ENCODE measurements around the gene BBS9. TPM values are rescaled to one million over a fixed set of nuclear protein-coding genes. Genes with fewer than 3 reads are reported as not detected.
"Not testable (repeated sequence)": the region's sequence is repeated elsewhere in the genome, so short reads cannot be mapped to it uniquely, and the experiment has no call there.

BBS9 gene
- total RNA-seq, 1 donor, result 33.3 TPM

DNA sequence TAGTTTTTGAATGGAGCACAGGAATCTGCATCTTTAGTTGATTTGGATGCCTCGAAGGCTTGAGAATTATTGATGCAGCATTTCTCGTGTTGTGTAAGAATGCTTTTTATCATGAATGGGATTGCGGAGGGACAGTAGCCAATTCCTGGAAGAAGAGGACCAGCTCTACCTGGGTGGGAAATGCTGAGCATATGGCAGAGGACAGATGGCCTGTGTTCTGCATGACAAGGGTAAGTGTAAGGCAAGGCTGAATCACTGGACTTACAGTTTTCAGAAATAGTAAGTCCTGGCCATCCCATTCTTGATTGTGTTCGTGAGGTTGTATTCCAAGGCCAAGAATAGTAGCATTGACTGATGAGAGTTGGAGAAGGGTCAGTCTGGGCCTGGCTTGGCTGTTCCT, 36.1 kb upstream of the BBS9 start:
- no peaks in the 10 kb centered on the region for H3K27me3 ChIP-seq (ENCODE audit: insufficient read depth, low read length)
- H3K36me3 ChIP-seq (ENCODE audit: insufficient read depth, low read length), result peaks cover 37% of the 10 kb centered on the region
- TF ChIP-seq, protein P1, sequence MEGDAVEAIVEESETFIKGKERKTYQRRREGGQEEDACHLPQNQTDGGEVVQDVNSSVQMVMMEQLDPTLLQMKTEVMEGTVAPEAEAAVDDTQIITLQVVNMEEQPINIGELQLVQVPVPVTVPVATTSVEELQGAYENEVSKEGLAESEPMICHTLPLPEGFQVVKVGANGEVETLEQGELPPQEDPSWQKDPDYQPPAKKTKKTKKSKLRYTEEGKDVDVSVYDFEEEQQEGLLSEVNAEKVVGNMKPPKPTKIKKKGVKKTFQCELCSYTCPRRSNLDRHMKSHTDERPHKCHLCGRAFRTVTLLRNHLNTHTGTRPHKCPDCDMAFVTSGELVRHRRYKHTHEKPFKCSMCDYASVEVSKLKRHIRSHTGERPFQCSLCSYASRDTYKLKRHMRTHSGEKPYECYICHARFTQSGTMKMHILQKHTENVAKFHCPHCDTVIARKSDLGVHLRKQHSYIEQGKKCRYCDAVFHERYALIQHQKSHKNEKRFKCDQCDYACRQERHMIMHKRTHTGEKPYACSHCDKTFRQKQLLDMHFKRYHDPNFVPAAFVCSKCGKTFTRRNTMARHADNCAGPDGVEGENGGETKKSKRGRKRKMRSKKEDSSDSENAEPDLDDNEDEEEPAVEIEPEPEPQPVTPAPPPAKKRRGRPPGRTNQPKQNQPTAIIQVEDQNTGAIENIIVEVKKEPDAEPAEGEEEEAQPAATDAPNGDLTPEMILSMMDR (IDR thresholded peaks at IDR 0.05; ENCODE audit: extremely low read depth, low read depth, low read length), result no peak
- peaks cover 3% of the 10 kb centered on the region for H3K4me1 ChIP-seq (ENCODE audit: insufficient read depth, low read length)
- no peak overlapping the region for H2AFZ ChIP-seq (ENCODE audit: low read length)
- H4K20me1 ChIP-seq (ENCODE audit: insufficient read depth, low read length), result no peaks in the 10 kb centered on the region
- no peaks in the 10 kb centered on the region for H3K79me2 ChIP-seq (ENCODE audit: insufficient read depth, low read length)
- no peak overlapping the region for H3K4me2 ChIP-seq (ENCODE audit: insufficient read depth, low read length)
- DNase-seq (ENCODE audit: insufficient read length, low spot score, missing footprints), result no peak
- no peak overlapping the region for H3K27ac ChIP-seq (ENCODE audit: low read depth, low read length)
- H3K4me3 ChIP-seq (ENCODE audit: insufficient read depth, low read length), result no peak overlapping the region
- no peaks in the 10 kb centered on the region for H3K9me3 ChIP-seq (ENCODE audit: low read depth, low read length)

- DNase-seq (ENCODE audit: insufficient read length, low spot score, missing footprints); H3K4me1 ChIP-seq (ENCODE audit: insufficient read depth, low read length); H3K27ac ChIP-seq (ENCODE audit: low read depth, low read length); H3K4me3 ChIP-seq (ENCODE audit: insufficient read depth, low read length); H4K20me1 ChIP-seq (ENCODE audit: insufficient read depth, low read length); H3K79me2 ChIP-seq (ENCODE audit: insufficient read depth, low read length); H3K4me2 ChIP-seq (ENCODE audit: insufficient read depth, low read length); H3K27me3 ChIP-seq (ENCODE audit: insufficient read depth, low read length); H3K9me3 ChIP-seq (ENCODE audit: low read depth, low read length); H2AFZ ChIP-seq (ENCODE audit: low read length): not testable (repeated sequence)
- peaks cover 48% of the 10 kb centered on the region for H3K36me3 ChIP-seq (ENCODE audit: insufficient read depth, low read length)
Measured at GRCh38 chr7:33094745-33095275, 34.6 kb upstream of the BBS9 start.

DNA sequence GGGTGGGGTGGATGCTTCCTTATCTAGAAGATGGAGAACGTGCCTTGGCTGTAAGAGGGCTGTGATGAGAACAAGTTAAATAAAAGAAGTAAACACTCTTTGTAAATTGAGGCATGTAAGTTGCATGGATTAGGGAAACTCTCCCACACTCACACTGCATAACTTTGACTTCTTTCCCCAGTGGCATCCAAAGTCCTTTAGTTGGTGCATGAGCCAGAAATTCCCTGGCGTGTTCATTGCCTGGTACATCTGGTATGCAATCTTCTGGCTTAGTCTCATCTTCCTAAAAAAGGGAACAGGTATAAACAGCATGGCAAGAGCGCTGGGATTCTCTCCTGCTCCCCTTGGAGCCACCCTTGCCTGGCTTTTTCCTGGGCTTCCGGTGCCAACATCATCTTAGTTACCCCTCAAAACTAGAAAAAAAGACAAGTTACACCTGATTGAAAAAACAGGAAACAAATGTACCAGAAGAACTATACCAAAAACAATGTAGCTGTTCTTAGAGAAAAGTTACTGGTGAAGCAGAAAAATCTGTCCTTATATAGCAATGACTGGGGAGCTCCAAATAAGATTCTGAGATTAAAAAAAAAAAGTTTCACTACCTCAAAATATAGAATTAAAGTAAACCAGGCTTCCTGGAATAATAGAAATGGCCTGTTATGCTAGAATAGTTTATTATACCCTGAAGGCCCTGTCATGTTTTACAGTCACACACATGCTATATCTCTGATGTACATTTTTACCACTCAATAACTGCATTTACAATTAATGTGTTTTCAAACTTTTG, 30.0 kb upstream of the BBS9 start:
- H3K36me3 ChIP-seq (ENCODE audit: insufficient read depth, low read length), result peaks cover 62% of the 10 kb centered on the region
- H3K4me3 ChIP-seq (ENCODE audit: insufficient read depth, low read length), result no peak overlapping the region
- H2AFZ ChIP-seq (ENCODE audit: low read length), result no peak overlapping the region
- DNase-seq (ENCODE audit: insufficient read length, low spot score, missing footprints), result no peak
- H3K9me3 ChIP-seq (ENCODE audit: low read depth, low read length), result no peaks in the 10 kb centered on the region
- no peak overlapping the region for H3K27ac ChIP-seq (ENCODE audit: low read depth, low read length)
- no peak overlapping the region for H3K4me2 ChIP-seq (ENCODE audit: insufficient read depth, low read length)
- H3K27me3 ChIP-seq (ENCODE audit: insufficient read depth, low read length), result no peaks in the 10 kb centered on the region
- no peaks in the 10 kb centered on the region for H3K4me1 ChIP-seq (ENCODE audit: insufficient read depth, low read length)
- peaks cover 36% of the 10 kb centered on the region for H3K79me2 ChIP-seq (ENCODE audit: insufficient read depth, low read length)
- H4K20me1 ChIP-seq (ENCODE audit: insufficient read depth, low read length), result peaks cover 9% of the 10 kb centered on the region
- TF ChIP-seq, protein P1 (IDR thresholded peaks at IDR 0.05; ENCODE audit: extremely low read depth, low read depth, low read length), result no peak

GRCh38 chr7:33100770-33101169, 28.6 kb upstream of the BBS9 start:
- Histone ChIP-seq H3K79me2 (ENCODE audit: insufficient read depth, low read length) (peaks cover 49% of the 10 kb centered on the region), H3K27me3 (ENCODE audit: insufficient read depth, low read length) (no peaks in the 10 kb centered on the region), H3K36me3 (ENCODE audit: insufficient read depth, low read length) (peaks cover 54% of the 10 kb centered on the region), H2AFZ (ENCODE audit: low read length) (no peak overlapping the region), H3K9me3 (ENCODE audit: low read depth, low read length) (no peaks in the 10 kb centered on the region), H3K4me3 (ENCODE audit: insufficient read depth, low read length) (no peak overlapping the region), H3K27ac (ENCODE audit: low read depth, low read length) (no peak overlapping the region), H3K4me2 (ENCODE audit: insufficient read depth, low read length) (no peak overlapping the region), H3K4me1 (ENCODE audit: insufficient read depth, low read length) (no peaks in the 10 kb centered on the region), H4K20me1 (ENCODE audit: insufficient read depth, low read length) (peaks cover 13% of the 10 kb centered on the region)
- no peak for DNase-seq (ENCODE audit: insufficient read length, low spot score, missing footprints)
- TF ChIP-seq, protein P1 (IDR thresholded peaks at IDR 0.05; ENCODE audit: extremely low read depth, low read depth, low read length), result no peak
